Left ventricle myocardium inferior (tissue), 1 donor: ENCODE results near the gene PGP. TPM values are rescaled to one million over a fixed set of nuclear protein-coding genes. Genes with fewer than 3 reads are reported as not detected.
"Not testable (repeated sequence)": the region's sequence is repeated elsewhere in the genome, so short reads cannot be mapped to it uniquely, and the experiment has no call there.

Experiments used
- DNase-seq: peaks from one replicate; pipeline ENCODE4 v3.0.0-alpha.2; 2020
- H3K27ac ChIP-seq: fragments of 200-600 bp; replicated peaks from 2 replicates; pipeline ENCODE4 v1.8.0; 2021
- H3K27me3 ChIP-seq: fragments of 200-600 bp; 2 replicates; pipeline ENCODE4 v1.8.0; 2021; ENCODE audit warnings: low read depth
- H3K36me3 ChIP-seq: fragments of 200-600 bp; 2 replicates; pipeline ENCODE4 v1.8.0; 2021
- H3K4me1 ChIP-seq: fragments of 200-600 bp; 2 replicates; pipeline ENCODE4 v1.8.0; 2021
- H3K4me3 ChIP-seq: fragments of 200-600 bp; 2 replicates; pipeline ENCODE4 v1.8.0; 2021; ENCODE audit warnings: mild to moderate bottlenecking, moderate library complexity
- H3K9me3 ChIP-seq: fragments of 200-600 bp; replicated peaks from 2 replicates; pipeline ENCODE4 v1.8.0; 2021
- CTCF ChIP-seq: fragments of 200-600 bp; IDR thresholded peaks from 2 replicates; pipeline ENCODE4 v1.8.0; 2021; ENCODE audit warnings: antibody characterized with exemption, mild to moderate bottlenecking, borderline replicate concordance
- intact Hi-C: fragments of 100-400 bp; cut with micrococcal nuclease; formaldehyde crosslinking; loops from one replicate; pipeline ENCODE4 v1.11.0; 2022
- total RNA-seq: library from RNA; stranded (reverse); fragmentation: NEBNext Ultra II Directional; extraction: Animal tissue kit (Norgen Biotek cat#: 25700); gene quantifications from one replicate; pipeline ENCODE4 v1.2.1, GENCODE V29; 2021
- donor health status: DM: no; HTN: yes; CAD: no; lungs with severe emphysema.

Gene PGP
- total RNA-seq, 1 donor from 2014 or later: 34.1 TPM

- H3K27me3 ChIP-seq: no peaks in the 10 kb centered on the region
- H3K9me3 ChIP-seq: no peaks in the 10 kb centered on the region
- peaks cover 72% of the 10 kb centered on the region for H3K36me3 ChIP-seq
- no peak for TF ChIP-seq CTCF
- peaks cover 19% of the 10 kb centered on the region for H3K4me1 ChIP-seq
- H3K4me3 ChIP-seq: no peak overlapping the region
- no peak for DNase-seq
- intact Hi-C loops: loop anchor here (10.0 kb wide), 1 partner anchor 170 kb away; no protein-coding TSS in a partner anchor
- no peak overlapping the region for H3K27ac ChIP-seq
Measured at GRCh38 chr16:2244926-2245795, 30.5 kb upstream of the PGP start.

- H3K9me3 ChIP-seq: no peaks in the 10 kb centered on the region
- no peaks in the 10 kb centered on the region for H3K27me3 ChIP-seq
- no peak overlapping the region for H3K27ac ChIP-seq
- no peak for DNase-seq
- H3K4me3 ChIP-seq: no peak overlapping the region
- peaks cover 77% of the 10 kb centered on the region for H3K36me3 ChIP-seq
- intact Hi-C loops: loop anchor here (10.0 kb wide), 1 partner anchor 170 kb away; no protein-coding TSS in a partner anchor
- peaks cover 10% of the 10 kb centered on the region for H3K4me1 ChIP-seq
- TF ChIP-seq CTCF: no peak
Measured at GRCh38 chr16:2244301-2244700, 29.7 kb upstream of the PGP start.

GRCh38 chr16:2243781-2244180, 29.1 kb upstream of the PGP start:
- DNase-seq: no peak
- H3K4me3 ChIP-seq: no peak overlapping the region
- no peaks in the 10 kb centered on the region for H3K9me3 ChIP-seq
- no peaks in the 10 kb centered on the region for H3K27me3 ChIP-seq
- intact Hi-C loops: loop anchor here (10.0 kb wide), 1 partner anchor 169 kb away; no protein-coding TSS in a partner anchor
- H3K4me1 ChIP-seq: peaks cover 7% of the 10 kb centered on the region
- no peak for TF ChIP-seq CTCF
- H3K36me3 ChIP-seq: peaks cover 75% of the 10 kb centered on the region
- no peak overlapping the region for H3K27ac ChIP-seq

- Histone ChIP-seq H3K4me3 (no peak overlapping the region), H3K27ac (no peak overlapping the region), H3K36me3 (peaks cover 68% of the 10 kb centered on the region), H3K27me3 (no peaks in the 10 kb centered on the region), H3K4me1 (peaks cover 9% of the 10 kb centered on the region), H3K9me3 (no peaks in the 10 kb centered on the region)
- no peak for TF ChIP-seq CTCF
- intact Hi-C loops: loop anchor here (10.0 kb wide), 1 partner anchor 168 kb away; no protein-coding TSS in a partner anchor
- no peak for DNase-seq
Measured at GRCh38 chr16:2243031-2243528, 28.4 kb upstream of the PGP start.

GRCh38 chr16:2242598-2242997, 28.0 kb upstream of the PGP start:
- intact Hi-C loops: loop anchor here (10.0 kb wide), 1 partner anchor 168 kb away; no protein-coding TSS in a partner anchor
- H3K4me1 ChIP-seq: peaks cover 14% of the 10 kb centered on the region
- no peak overlapping the region for H3K4me3 ChIP-seq
- H3K27me3 ChIP-seq: peaks cover 2% of the 10 kb centered on the region
- no peak for TF ChIP-seq CTCF
- H3K27ac ChIP-seq: no peak overlapping the region
- no peaks in the 10 kb centered on the region for H3K9me3 ChIP-seq
- DNase-seq: no peak
- H3K36me3 ChIP-seq: peaks cover 68% of the 10 kb centered on the region

- H3K27ac ChIP-seq, H3K4me3 ChIP-seq, DNase-seq, H3K9me3 ChIP-seq: not testable (repeated sequence)
- Histone ChIP-seq H3K36me3 (peaks cover 58% of the 10 kb centered on the region), H3K4me1 (peaks cover 25% of the 10 kb centered on the region), H3K27me3 (peaks cover 22% of the 10 kb centered on the region)
- intact Hi-C loops: loop anchor here (10.0 kb wide), 1 partner anchor 166 kb away; no protein-coding TSS in a partner anchor
Measured at GRCh38 chr16:2240331-2240730, 25.7 kb upstream of the PGP start.
